Ishikawa (cell line): Measurements from ENCODE around the gene HEMK1.

Experiments
- CEBPB ChIP-seq: IDR thresholded peaks from 2 replicates; pipeline ENCODE4 v1.6.1; 2012
- CREB1 ChIP-seq: IDR thresholded peaks from 2 replicates; pipeline ENCODE4 v1.6.1; 2012; ENCODE audit warnings: low read depth
- EGR1 ChIP-seq: IDR thresholded peaks from 2 replicates; pipeline ENCODE4 v1.6.1; 2012
- EP300 ChIP-seq: IDR thresholded peaks from 2 replicates; pipeline ENCODE4 v1.6.1; 2012; ENCODE audit warnings: borderline replicate concordance
- FOXM1 ChIP-seq: IDR thresholded peaks from 2 replicates; pipeline ENCODE4 v1.6.1; 2012; ENCODE audit warnings: low read depth, borderline replicate concordance
- NFIC ChIP-seq: IDR thresholded peaks from 2 replicates; pipeline ENCODE4 v1.6.1; 2012
- RAD21 ChIP-seq: IDR thresholded peaks from 2 replicates; pipeline ENCODE4 v1.6.1; 2012; ENCODE audit warnings: low read depth
- TAF1 ChIP-seq: IDR thresholded peaks from 2 replicates; pipeline ENCODE4 v1.6.1; 2012; ENCODE audit warnings: low read depth, mild to moderate bottlenecking
- TCF12 ChIP-seq: IDR thresholded peaks from 2 replicates; pipeline ENCODE4 v1.6.1; 2012; ENCODE audit warnings: low read depth
- TEAD4 ChIP-seq: IDR thresholded peaks from 2 replicates; pipeline ENCODE4 v1.6.1; 2012
- YY1 ChIP-seq: IDR thresholded peaks from 2 replicates; pipeline ENCODE4 v1.6.1; 2012; ENCODE audit warnings: low read depth
- ZBTB7A ChIP-seq: IDR thresholded peaks from 2 replicates; pipeline ENCODE4 v1.6.1; 2012; ENCODE audit warnings: low read depth
- TF ChIP-seq, protein P1 (sequence below): IDR thresholded peaks from 2 replicates; pipeline ENCODE4 v1.6.1; 2012; ENCODE audit warnings: low read depth, mild to moderate bottlenecking
- TF ChIP-seq, protein P2 (sequence below): IDR thresholded peaks from 2 replicates; pipeline ENCODE4 v1.6.1; 2012
- TF ChIP-seq, protein P3 (sequence below): IDR thresholded peaks from 2 replicates; pipeline ENCODE4 v1.6.1; 2012

Gene HEMK1

DNA sequence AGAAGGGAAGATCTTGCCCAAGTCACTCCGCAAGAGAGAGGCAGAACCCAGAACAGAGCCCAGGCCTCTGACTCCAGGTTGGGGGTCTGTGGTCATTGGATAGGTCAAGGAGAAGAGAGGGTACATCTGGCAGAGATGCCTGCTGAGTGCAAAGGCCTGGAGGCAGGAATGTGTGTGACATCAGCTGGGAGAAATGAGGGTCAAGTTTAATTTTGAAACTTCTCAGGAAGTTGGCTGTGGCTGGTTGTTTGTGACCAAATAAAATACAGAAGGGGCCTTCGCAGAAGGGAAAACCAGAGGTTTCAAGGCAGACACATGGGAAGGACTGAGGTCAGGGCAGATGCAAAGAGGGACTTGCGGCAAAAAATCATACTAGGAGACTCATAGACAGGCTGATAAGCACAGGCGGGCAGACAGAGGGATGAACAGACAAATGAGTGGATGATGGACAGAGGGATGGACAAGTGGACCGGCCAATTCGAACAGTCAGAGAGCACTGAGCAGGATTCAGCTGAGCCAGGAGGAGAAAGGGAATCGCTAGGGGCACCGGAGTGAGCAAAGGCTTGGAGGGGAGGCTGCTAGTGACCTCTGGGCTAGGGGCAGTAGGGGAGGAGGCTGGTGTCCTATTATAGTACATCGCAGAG lies 37.1 kb upstream of the HEMK1 start:
- TF ChIP-seq NFIC (no peak), CEBPB (no peak), TEAD4 (no peak), TCF12 (no peak), EP300 (no peak), FOXM1 (no peak), ZBTB7A (no peak), EGR1 (no peak), RAD21 (no peak), TAF1 (no peak), YY1 (no peak), CREB1 (no peak)
- TF ChIP-seq, protein P1, sequence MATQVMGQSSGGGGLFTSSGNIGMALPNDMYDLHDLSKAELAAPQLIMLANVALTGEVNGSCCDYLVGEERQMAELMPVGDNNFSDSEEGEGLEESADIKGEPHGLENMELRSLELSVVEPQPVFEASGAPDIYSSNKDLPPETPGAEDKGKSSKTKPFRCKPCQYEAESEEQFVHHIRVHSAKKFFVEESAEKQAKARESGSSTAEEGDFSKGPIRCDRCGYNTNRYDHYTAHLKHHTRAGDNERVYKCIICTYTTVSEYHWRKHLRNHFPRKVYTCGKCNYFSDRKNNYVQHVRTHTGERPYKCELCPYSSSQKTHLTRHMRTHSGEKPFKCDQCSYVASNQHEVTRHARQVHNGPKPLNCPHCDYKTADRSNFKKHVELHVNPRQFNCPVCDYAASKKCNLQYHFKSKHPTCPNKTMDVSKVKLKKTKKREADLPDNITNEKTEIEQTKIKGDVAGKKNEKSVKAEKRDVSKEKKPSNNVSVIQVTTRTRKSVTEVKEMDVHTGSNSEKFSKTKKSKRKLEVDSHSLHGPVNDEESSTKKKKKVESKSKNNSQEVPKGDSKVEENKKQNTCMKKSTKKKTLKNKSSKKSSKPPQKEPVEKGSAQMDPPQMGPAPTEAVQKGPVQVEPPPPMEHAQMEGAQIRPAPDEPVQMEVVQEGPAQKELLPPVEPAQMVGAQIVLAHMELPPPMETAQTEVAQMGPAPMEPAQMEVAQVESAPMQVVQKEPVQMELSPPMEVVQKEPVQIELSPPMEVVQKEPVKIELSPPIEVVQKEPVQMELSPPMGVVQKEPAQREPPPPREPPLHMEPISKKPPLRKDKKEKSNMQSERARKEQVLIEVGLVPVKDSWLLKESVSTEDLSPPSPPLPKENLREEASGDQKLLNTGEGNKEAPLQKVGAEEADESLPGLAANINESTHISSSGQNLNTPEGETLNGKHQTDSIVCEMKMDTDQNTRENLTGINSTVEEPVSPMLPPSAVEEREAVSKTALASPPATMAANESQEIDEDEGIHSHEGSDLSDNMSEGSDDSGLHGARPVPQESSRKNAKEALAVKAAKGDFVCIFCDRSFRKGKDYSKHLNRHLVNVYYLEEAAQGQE = no peak
- TF ChIP-seq, protein P2, sequence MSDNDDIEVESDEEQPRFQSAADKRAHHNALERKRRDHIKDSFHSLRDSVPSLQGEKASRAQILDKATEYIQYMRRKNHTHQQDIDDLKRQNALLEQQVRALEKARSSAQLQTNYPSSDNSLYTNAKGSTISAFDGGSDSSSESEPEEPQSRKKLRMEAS = no peak
- TF ChIP-seq, protein P3, sequence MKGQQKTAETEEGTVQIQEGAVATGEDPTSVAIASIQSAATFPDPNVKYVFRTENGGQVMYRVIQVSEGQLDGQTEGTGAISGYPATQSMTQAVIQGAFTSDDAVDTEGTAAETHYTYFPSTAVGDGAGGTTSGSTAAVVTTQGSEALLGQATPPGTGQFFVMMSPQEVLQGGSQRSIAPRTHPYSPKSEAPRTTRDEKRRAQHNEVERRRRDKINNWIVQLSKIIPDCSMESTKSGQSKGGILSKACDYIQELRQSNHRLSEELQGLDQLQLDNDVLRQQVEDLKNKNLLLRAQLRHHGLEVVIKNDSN = no peak

DNA sequence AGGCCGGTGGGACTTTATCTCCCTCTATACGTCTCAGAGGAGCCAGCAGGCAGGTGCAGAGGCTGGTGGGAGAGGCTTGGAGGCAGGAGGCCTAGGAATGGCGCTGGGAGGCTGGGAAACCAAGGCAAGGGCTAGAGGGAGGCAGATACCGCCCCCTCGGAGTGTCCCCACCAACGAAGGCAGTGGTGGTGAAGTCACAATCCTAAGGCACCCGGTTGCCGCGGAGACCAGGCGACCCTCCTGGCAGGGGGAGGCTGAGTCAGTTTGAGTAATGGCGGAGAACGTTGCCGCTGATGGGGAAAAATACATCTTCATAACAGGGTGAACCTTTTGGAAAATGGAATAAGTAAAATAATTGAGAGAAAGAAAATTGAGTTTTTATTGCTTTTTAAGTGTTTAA lies 36.0 kb upstream of the HEMK1 start:
- no peak for TF ChIP-seq CEBPB
- TF ChIP-seq, protein P3 = no peak
- TF ChIP-seq NFIC = no peak
- no peak for TF ChIP-seq EP300
- TF ChIP-seq CREB1 = no peak
- no peak for TF ChIP-seq TEAD4
- TF ChIP-seq RAD21 = no peak
- no peak for TF ChIP-seq TCF12
- no peak for TF ChIP-seq YY1
- no peak for TF ChIP-seq ZBTB7A
- TF ChIP-seq FOXM1 = no peak
- TF ChIP-seq TAF1 = no peak
- TF ChIP-seq, protein P1 = no peak
- TF ChIP-seq EGR1 = no peak
- TF ChIP-seq, protein P2 = no peak

DNA sequence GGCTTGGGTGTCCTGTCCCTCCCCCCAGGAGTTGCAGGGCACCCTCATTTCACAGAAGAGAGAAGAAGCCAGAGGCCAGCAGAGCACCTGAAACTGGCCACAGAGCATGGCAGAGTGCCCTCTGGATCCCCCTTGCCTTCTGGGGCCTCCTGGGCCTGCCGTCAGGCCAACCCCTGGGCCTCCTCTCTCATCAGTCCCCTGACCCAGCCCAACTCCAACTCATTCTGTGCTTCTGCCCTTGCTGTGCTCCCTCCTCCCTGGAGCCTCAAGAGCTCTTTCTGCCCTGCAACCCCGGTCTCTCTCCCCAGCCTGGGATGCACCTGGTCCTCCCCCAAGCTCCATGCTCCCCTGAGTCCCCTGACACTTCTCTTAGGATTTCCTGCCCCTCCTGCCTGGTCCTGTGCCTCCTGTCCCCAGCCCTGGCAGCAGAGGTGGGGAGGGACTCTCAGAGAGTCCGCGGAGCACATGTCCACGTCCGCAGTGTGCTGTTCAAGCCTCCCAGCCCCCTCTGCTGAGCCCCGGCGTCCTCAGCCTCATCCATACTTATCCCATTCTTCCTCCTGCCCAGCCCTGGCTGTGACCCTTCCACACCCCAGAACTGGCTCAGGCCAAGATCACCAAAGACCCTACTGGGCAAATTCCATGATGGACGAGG lies 35.4 kb upstream of the HEMK1 start:
- TF ChIP-seq EP300 (no peak), FOXM1 (no peak), CREB1 (no peak), NFIC (no peak)
- TF ChIP-seq, protein P1 = no peak

DNA sequence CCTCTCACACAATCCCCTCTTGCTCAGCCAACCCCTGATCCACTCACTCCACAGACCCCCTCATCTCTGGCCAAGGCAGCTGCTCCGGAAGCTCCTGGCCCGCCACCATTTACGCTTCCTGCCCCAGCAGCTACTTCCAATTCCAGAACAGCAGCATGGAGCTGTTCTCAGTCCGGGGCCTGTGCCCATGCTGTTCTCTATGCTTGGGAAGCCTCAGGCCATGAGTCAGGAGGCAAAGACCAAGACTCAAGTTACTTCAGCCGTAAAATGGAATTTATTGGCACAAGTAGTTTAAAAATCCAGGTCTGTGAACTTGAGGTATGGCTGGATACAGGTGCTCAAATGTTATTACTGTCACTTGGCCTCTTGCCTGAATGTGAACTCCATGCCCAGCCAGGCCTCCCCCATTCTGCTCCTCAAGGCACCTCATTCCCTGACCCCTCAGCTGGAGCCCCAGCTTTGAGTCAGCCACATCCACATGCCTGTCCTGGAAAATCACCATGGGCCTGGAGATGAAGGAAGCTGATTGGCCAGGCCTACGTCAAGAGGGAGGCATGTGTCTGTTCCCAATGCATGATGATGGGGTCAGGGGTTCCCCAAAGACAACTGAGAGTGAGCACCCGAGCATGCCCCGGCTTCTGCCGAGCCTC lies 34.5 kb upstream of the HEMK1 start:
- peak; percentile 30; the same call in 1 of the 2 replicates for TF ChIP-seq TCF12
- no peak for TF ChIP-seq EP300
- TF ChIP-seq, protein P1 = peak; percentile 23; the same call in 1 of the 2 replicates
- TF ChIP-seq, protein P3 = no peak
- no peak for TF ChIP-seq EGR1
- peak; percentile 36 for TF ChIP-seq NFIC
